HG03045 (cell line): ENCODE data around the gene TSSC4.

Experiments
- ATAC-seq: cut with Tn5 transposase; IDR thresholded peaks from one replicate; pipeline ENCODE4 v1.9.1; 2021; ENCODE audit warnings: mild to moderate bottlenecking, moderate library complexity; ENCODE audit not compliant: unreplicated experiment

Gene TSSC4

GRCh38 chr11:2398664-2399355, 1.7 kb upstream of the TSSC4 start:
- ATAC-seq = no peak

- ATAC-seq = peak; percentile 4
Measured at GRCh38 chr11:2399488-2400068, 972 bp upstream of the TSSC4 start.

GRCh38 chr11:2400762-2401435, 349 bp downstream of the TSSC4 start:
- ATAC-seq = no peak

GRCh38 chr11:2401436-2401984, 960 bp downstream of the TSSC4 start:
- no peak for ATAC-seq

GRCh38 chr11:2402106-2402505, 1.6 kb downstream of the TSSC4 start:
- no peak for ATAC-seq

GRCh38 chr11:2402890-2403645, 2.5 kb downstream of the TSSC4 start:
- ATAC-seq = no peak

- no peak for ATAC-seq
Measured at GRCh38 chr11:2404735-2405196, 4.2 kb downstream of the TSSC4 start.

- no peak for ATAC-seq
Measured at GRCh38 chr11:2406451-2406850, 5.9 kb downstream of the TSSC4 start.

- no peak for ATAC-seq
Measured at GRCh38 chr11:2406878-2407410, 6.4 kb downstream of the TSSC4 start.

GRCh38 chr11:2408671-2409070, 8.1 kb downstream of the TSSC4 start:
- ATAC-seq = no peak

GRCh38 chr11:2409126-2409525, 8.6 kb downstream of the TSSC4 start:
- no peak for ATAC-seq

GRCh38 chr11:2409611-2410468, 9.3 kb downstream of the TSSC4 start:
- ATAC-seq = no peak

GRCh38 chr11:2410616-2411015, 10.1 kb downstream of the TSSC4 start:
- ATAC-seq = no peak

GRCh38 chr11:2411446-2412305, 11.1 kb downstream of the TSSC4 start:
- ATAC-seq = no peak

GRCh38 chr11:2412323-2412722, 11.8 kb downstream of the TSSC4 start:
- ATAC-seq = no peak

- ATAC-seq = no peak
Measured at GRCh38 chr11:2413742-2414579, 13.4 kb downstream of the TSSC4 start.

GRCh38 chr11:2414616-2415015, 14.1 kb downstream of the TSSC4 start:
- no peak for ATAC-seq

- ATAC-seq = no peak
Measured at GRCh38 chr11:2415171-2415570, 14.6 kb downstream of the TSSC4 start.
